NCI-H2029 treated with DMSO at 0.1 percent for 48 hours (cell line): ENCODE results near the gene ARMH3.
"Not testable (repeated sequence)": the region's sequence is repeated elsewhere in the genome, so short reads cannot be mapped to it uniquely, and the experiment has no call there.

Source experiments
- DNase-seq: peaks from one replicate; lab custom pipeline; 2025; lab: John Stamatoyannopoulos, UW

ARMH3 gene

DNA sequence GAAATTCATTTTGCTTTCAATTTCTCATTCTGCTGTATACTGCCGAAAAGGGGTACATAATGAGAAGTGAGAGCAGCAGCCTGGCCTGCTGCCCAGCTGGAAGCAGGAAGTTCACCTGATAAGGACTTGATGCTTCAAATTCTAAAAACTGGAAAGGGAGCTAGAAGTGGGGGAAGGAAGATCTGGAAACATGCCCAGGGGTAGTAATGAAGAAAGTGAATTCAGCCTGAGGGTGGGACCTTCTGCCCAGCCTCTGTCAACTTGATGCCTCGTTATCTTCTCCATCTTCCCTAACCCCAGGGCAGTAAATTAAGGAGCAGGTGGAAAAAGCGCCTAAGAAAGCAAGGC, 69.4 kb downstream of the ARMH3 start:
- DNase-seq, result peak; percentile 14

DNA sequence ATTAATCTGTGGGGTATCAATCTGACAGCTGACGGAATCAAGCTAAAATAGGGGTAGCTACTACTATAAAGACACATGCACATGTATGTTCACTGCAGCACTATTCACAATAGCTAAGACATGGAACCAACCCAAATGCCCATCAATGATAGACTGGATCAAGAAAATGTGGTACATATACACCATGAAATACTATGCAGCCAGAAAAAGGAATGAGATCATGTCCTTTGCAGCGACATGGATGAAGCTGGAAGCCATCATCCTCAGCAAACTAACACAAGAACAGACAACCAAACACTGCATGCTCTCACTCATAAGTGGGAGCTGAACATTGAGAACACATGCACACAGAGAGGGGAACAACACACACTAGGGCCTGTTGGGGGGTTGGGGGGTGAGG, 75.3 kb downstream of the ARMH3 start:
- DNase-seq, result not testable (repeated sequence)

DNA sequence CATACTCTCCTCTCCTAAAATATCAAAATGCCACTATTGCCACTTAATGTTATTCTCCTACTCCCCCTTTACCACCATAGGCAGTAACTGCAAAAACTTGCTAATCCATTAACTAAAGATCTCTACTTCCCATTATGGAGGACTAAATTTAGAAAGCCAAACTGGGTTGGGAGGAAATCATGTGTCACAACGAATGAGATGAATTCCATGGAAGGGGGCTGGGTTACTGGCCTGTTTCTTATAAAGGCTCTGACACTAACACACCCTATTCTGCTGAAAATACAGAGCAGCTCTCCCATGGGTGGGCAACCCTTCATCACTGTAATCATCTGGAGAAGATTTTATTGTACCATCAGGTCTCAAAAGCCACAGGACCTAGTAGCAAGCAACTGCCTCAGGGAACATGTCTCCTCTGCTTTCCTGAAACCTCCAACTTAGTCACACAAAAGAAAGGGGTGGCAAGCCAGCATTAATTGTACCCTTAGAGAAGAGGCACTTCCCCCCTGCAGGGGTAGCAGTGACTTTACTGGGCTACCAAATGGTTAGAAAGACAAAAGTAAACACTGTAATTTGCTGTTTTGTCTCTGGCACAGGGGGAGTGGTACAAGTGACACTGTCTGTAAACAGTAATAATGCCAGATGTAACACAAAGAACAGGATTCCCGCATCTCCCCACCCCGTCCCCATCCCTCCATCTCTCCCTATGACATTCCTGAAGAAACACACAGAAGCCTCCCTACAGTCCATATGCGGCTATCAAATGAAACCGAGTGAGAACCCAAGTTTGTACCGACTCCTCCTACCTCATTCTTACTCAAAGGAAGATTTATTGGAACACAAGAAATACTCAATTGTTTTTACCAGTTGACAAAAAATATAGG, 81.6 kb downstream of the ARMH3 start:
- DNase-seq, result no peak

DNA sequence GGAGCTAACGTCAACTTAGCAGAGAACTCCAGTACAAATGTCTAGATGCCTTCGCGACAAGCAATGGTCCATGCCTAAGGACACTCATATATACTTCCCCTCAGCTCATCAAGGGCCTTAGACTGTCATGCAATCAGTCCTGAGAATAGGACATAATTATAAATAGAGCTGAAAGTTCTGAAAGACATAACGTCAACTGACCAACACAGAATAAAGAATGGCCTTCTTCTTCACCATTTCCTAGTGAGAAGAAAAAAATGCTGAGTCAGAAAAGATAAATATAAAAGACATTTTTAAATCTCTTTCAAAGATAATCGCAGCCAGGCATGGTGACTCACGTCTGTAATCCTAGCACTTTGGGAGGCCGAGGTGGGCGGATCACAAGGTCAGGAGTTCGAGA, 83.2 kb downstream of the ARMH3 start:
- no peak for DNase-seq

DNA sequence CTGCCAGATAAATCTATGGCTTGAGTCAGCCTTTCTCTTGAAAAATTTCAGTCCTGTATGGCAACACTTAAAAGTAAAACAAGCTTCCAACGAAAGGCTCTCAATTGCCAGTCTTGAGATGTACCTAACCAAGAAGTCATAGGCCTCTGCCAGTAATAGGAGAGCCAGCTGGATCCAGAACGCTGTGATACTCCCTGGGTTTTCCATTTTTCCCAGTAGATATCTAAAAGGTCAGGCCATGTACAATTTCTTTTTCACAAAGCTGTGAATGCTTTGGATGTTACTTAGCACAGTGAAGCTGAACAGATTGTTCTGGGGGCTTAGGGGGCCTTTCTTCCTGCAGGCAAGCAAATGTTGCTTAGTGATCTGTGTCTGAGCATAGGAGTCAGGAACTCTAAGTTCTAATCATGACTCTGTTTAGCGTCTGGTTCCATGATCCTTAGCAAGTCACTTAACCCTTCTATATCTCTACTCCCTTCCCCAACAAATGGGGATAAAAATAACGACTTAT, 86.5 kb downstream of the ARMH3 start:
- DNase-seq, result no peak

DNA sequence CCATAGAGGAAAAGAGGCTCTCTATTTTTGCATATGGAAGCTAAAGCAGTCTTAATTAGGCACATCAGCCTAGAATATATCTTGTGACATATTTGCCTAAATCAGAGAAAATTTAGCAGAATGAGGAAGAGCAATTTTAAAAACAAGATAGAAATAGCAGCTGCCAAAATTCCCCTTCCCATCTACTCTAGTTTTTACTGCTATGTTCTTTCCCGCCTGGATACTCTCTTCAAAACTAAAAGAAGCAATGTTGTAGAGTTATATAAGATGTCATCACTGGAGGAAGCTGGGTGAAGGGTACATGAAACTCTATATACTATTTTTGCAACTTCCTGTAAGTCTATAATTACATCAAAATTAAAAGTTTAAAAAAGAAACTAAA, 87.0 kb downstream of the ARMH3 start:
- DNase-seq, result no peak

DNA sequence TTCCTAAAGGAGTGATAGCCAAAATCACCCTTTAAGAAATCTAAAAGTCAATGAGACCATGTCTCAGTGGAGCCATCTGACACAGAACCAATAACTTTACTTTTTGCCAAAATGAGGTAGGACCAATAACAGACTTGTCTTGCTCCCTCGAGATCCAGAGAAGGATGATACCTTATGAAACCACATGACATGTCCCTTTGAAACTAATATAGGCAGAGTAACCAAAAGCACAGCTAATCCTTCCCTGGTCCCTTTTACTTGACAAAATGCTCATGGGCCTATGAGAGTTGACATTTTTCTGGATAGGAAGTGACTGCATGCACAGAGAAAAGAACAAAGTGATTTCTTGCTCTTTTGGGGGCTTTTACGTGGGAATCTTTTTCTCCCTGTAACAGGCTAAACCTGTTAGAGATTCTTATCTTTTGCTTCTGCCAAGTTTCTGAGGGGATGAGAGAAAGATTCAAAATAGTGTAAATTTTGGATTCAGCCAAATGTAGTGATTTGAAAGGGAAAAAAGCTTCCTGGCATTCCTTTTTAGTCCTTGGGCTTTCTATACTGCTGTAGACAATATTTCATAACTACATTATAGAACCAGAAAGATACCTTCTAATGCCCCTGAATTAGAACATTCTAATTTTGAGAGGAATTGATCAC, 87.6 kb downstream of the ARMH3 start:
- no peak for DNase-seq

DNA sequence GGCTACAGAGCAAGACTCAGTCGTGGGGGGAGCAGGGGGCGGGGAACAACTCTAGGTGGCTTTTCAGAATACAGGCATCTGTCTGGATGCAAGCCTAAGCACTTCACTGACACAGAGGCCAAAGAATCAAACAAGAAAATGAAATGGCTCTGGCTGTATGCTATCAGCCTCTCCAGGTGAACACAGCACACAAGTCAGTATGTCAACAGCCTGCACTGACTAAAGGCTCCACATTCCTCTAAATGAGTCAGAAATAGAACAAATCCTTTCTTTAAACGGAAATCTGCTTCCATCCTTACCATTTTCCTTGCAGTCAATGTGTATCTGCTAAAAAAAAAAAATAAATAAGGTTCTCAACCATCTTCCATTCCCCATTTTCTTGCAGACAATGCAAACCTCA, 88.3 kb downstream of the ARMH3 start:
- no peak for DNase-seq

DNA sequence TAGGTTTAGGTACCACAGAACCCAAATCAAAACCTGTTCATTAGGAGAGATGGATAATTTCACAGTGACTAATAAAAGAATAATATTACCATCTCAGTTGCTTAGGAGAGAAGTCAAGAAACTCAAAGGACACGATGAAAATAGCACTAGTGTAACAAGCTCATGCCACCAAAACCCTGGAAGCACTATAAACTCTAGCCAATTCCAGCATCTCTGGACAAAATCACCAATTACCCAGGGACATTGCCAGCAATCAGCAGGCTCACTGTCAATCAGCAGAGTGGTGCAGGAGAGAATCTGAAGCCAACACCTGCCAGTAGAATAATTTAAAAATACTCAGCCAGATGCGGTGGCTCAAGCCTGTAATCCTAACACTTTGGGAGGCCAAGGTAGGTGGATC, 88.9 kb downstream of the ARMH3 start:
- no peak for DNase-seq

DNA sequence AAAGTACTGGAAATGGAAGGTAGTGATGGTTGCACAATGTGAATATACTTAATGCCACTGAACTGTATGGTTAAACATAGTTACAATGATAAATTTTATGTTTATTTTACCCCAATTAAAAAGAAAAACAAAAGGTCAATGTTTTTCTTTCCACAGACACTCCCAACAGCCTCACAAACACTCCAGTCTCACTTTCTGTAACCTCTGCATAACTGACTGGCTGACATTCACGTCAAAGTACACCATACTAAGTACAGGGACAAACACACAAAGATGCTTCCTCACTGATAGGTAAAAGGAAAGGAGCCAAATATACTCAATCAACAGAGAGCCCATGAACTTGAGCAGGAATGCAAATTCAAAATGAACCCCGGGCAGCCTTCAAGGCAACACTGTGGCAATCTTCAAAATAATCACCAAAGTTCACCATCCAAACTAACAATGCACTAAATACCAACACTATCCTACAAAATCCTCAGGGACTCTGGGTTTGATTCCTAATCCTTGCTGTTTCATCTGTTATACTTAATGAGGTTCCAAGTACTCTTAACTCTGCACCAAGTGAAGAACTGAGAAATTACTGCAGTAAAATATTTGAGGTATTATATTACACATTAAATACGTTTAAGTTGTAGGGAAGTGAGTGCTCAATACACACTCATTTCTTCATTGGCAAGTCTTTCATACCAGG, 90.8 kb downstream of the ARMH3 start:
- DNase-seq, result no peak

DNA sequence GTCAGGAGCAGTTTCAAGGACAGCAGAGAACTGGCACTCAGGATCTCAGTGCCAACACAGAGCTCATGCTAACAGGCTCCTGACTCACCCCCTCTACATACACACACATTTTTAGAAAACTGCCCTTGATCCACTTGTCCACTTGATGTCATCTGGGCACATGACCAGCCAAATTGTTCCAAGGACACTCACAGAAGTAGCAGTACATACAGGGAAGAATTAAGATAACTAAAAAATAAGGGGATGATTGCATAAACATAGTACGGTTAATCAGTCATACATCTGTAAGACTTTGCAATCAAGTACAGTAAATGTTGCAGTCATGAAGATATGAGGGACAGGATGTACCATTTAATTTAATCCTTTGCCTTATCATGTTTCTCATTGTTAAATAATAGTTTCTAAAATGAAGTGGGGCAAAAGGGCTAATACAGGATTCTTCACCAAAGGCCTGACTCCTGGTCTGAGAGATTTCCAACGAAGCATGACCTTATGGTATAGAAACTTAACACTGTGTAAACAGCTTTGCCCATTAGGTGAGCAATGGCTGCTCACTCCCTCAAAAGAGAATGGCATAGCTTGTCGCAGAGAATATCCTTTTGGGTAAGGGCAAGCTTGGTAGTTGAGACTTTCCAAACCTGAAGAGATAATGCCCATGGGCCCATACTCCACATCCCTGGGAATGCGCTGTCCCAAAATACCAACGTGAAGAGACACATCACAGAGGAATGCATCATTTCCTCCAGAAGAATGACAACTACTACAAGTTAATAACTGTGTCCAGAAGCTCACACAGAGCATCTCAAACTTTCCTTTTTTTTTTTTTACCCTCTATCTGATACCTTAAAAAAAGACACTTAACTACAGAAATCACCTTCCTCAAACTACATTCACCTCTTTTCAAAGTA, 94.1 kb downstream of the ARMH3 start:
- DNase-seq, result no peak

DNA sequence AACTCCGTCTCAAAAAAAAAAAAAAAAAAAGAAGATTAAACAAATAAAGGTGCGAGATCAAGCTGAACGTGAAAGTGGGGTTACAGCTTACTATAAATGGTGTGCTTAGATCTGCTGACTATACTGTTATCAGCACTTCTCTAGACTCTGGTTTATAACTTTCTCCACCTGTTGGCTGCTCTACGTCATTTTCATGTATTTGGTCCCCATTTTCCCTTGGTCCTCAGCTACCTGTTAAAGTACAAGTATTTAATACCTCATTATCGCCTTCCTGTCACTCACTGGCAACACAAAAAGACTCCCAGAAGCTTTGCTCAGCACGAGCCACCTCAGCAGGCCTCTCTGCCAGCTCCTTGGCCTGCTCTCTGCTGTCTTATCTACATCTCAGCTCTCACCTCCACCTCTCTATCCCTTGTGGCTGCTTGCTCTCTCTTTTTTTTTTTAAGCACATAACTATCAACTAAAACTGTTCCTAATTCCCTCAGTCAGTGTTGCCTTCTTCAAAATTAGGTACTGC, 95.0 kb downstream of the ARMH3 start:
- DNase-seq, result no peak

DNA sequence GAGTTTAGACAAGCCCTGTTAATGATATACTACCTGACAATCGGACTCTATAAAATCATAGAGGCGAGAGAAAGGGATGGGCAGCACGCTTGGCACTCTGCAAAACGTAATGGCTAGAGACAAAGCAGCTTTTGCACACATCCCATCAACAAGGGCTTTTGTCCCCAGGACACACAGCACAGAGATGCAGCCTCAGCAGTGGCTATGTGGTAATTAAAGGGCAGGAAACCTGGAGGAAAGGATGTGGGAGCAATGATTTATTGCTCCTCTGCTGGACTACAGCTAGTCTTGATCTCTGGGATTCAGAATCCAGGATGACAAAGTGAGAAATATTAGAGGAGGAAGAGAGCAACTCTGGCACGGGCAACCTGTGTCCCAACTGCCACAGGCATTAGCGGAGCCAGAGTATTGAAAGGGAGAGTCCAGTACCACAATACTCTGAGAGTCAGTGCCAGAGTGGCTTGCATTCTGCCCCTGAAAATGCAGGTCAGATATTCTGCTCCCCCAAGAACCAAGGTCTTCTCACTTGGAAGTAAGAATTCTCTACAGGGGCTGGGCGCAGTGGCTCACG, 96.5 kb downstream of the ARMH3 start:
- no peak for DNase-seq

DNA sequence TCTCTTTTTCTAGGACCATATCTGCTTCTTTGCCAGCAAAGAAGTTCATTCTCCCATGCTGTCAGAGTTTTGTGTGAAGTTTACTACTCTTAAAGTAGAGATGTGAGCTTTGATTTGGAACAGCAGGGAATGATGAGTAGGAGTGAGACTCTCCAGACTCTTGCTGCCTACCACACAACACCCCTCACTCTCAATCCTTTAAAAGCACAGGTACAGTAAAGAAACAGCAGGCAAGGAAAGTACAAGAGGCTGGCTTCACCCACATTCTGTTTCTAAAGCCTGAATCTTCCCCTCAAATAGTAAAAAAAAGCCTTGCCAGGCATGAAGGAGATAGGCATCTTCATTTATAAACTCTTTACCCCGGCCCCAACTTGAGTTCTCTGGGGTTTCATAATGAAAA, 97.3 kb downstream of the ARMH3 start:
- no peak for DNase-seq

DNA sequence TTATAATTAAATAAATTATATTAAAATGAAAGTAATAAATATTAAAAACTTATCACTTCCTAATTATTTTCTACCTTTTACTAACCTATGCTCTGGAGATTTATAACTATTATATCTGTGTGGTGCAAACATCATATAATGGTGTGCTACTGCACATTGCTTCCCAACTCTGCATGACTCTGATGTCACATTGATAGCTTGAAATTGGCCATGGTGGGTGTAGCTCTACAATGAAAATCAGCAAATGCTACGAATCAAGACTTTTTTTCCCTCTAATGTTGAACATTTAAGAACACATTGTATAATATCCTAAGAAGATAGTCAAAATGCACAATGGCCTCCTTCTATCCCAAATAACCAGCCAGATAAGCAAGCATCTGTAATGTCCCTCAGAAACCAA, 99.1 kb downstream of the ARMH3 start:
- DNase-seq, result no peak

DNA sequence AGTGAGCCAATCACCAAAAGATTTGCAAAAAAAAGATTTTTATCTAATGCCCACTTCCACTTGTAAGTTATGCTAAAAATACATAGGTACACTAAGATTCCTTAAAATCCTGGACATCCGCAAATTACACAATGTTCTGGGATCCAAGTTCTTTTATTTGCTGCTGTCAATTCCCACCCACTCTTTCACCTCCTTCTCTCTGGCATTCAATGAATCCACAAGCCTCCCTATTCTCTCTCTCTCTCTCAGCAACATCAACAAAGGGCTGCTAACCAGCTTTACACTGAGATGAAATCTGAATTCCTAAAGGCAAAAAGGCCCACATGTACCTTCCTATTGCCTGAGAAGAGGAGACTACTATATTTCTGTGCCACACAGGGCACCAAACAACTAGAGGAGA, 99.9 kb downstream of the ARMH3 start:
- DNase-seq, result no peak

DNA sequence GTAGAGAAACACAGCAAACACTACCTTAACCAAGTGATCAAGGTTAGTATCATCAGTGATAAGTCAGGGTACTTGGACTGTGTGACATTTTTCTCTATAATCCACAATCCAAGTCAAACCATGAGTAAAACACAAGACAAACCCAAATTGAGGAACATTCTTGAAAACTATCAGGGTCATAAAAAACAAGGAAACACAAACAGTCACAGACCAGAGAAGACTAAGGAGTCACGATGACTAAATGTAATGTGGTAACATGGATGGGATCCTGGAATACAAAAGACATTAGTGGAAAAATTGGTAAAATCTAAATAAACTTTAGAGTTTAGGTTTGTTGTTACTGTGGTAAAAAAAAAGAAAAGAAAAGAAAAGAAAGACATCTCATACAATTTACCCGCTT, 103.8 kb downstream of the ARMH3 start:
- no peak for DNase-seq

DNA sequence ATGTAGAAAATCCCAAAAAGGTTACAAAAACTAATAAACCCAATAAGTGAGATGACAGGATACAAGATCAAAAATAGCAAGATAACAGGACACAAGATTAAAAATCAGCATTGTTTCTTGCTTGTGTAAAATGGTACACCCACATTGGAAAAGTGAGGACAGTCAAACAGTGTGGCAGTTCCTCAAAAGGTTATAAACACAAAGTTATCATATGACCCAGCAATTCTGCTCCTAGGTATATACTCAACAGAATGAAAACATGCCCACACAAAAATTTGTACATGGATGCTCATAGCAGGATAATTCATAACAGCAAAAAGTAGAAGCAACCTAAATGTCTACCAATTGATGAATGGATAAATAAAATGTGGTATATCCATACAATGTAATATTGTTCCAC, 105.8 kb downstream of the ARMH3 start:
- DNase-seq, result no peak

DNA sequence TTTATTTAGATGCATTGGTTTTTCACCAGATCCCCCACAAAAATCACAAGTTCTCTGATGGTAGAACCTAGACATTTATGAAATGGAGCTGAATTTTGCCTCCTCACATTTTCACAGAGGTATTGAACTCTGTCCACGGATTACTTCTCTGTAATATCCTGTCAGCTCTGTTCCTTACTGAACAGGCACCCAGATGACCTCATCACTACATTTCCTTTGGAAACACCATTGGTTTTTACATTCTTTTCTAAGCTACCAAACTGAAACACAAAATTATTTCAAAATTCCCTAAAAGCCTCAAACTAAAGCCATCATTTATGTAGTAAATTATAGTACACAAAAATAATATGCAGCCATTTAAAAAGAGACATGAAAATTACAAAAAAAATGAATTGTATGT, 114.1 kb downstream of the ARMH3 start:
- DNase-seq, result no peak

DNA sequence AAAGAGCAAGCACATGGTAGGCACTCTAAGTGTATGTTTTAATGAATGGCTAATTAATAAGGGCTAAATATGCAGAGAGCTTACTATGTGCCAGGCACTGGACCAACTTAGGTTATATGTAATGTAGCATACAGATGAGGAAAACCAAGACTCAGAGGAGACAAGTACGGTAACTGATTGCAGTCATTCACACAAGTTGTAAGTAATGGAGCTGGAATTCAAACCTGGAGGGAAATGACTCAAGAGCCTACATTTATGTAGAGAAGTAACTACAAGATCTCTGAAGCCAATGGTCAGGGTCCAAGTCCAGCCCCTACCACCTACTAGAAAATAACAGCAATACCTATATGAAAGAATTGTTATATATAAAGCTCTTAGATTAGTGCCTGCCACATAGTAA, 115.1 kb downstream of the ARMH3 start:
- no peak for DNase-seq

DNA sequence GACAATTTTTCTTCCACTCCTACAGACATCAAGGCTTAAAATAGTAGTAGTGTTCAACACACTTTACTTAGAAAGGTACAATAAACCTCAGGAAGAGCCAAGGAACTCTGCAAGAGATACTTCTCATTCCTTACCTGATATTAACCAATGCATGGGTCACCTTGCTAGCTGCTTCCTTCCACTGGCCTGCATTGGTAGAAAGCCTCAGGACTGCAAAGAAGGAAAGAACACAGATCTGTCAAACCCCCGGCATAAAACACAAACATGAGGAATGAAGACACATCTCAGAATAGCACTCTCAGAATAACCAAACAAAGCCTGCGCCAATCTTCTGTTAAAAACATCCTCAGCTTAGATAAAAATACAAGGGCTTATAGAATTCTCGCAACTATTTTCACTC, 116.2 kb downstream of the ARMH3 start:
- DNase-seq, result no peak
